Activated CD4-positive, alpha-beta T cell treated with anti-CD3 and anti-CD28 coated beads, Interleukin-2, Interleukin-4, amounts not matched to agents 100 ng/mL and 50 ng/mL, durations not matched to agents 16 hours and 8 hours (primary cell): ENCODE measurements around the gene KRT33B.

Experiments used
- DNase-seq: peaks from one replicate; pipeline ENCODE4 v3.0.0-alpha.2; 2020; ENCODE audit warnings: low spot score

KRT33B gene

GRCh38 chr17:41322903-41323895, 46.4 kb downstream of the KRT33B start:
- DNase-seq = no peak

DNA sequence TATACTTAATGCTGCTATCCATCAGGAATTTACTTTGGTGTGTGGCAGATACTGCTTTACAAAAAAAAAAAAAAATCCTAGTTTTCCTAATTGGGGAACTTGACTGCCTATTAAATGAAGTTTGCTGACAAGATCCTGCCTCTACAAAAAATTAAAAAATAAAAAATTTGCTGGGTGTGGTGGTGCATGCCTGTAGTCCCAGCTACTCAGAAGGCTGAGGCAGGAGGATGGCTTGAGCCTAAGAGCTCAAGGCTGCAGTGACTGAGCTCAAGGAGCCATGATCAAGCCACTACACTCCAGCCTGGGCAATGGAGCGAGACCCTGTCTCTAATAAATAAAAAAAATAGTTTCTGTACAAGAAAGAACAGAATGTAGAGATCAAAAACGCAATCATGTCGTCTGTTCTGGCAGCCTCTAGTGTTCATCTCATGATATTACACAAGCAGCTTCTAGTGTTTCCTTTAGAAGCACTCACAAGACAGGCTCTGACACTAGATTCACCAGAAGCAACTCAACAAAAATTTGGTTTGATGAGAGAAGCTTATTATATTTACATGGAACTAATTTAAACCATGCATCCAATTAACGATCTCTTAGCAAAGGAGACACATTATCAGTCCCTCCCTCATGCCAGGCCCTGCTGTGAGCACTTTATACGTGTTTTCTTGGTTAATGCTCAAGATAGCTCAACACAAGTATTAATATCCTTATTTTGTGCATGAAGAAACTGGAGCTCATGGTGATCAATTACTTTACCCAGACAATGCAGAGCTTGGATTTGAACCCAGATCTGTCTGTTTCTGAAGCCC, 47.3 kb downstream of the KRT33B start:
- peak; percentile 40 for DNase-seq

- DNase-seq = no peak
Measured at GRCh38 chr17:41318231-41318630, 51.4 kb downstream of the KRT33B start.

DNA sequence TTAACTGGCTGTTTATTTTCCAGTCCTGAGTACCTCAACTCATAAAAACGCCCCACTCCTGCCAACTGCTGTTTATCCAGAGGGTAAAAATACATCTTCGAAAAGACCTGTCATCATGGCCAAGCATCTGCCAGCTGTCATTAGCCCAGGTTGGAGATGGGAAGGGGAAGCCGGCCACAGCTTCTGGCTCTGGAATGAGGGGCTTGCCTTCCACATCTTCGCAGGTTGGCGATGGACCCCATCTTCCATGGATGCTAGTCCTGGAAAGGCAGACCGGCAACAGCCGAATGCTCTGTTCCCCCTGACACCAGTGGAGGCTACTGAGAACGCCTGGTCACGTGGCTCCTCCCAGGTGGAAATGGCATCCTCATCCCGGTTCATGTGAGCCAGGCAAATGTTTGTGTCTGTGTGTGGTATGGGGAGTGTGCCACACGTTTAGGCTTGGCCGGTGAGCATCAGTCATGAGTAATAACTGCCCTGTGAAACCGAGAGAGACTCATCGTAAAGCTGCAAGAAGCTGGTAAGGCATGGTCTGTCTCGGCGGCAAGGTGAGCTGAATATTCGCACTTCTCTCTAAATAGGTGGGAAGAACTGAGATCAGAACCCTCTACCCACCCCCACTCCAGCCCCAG, 53.7 kb downstream of the KRT33B start:
- DNase-seq = no peak

DNA sequence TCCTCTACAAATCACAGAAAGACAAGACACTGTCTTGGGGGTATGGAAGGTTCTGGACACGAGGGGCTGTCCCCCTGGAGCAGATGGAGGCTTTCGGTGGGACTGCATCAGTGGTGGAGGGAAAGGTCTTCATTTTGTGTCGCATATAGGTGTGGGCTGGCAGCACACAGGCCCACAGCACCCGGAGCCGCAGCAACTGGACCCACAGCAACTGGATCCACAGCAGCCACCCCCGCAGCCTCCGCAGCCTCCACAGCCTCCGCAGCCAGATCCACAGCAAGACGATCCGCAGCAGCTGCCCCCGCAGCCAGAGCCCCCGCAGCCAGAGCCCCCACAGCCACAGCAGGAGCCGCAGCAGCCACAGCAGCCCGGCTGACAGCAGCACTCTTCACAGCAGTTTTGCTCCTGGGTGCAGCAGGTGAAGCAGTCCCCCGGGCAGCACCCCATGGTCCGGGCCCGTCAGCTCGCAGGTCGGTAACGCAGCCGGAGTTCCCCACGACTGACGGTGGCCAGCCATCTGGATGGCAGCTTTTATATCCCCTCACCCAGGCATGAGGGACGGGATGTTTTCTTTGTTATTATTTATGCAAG, 54.3 kb downstream of the KRT33B start, which contains the start of gene KRTAP17-1:
Gene KRTAP17-1 (minus strand): TSS at position 507 of the 591 bp plus-strand sequence. CDS start 60 bp downstream, at position 447.
- no peak for DNase-seq
